ENCODE data around the gene CCDC68. TPM values are rescaled to one million over a fixed set of nuclear protein-coding genes. Genes with fewer than 3 reads are reported as not detected.

Gene CCDC68
- total and polyA plus RNA-seq, 12 donors: 1.8 to 12.7 (median 3.4) TPM

- intact Hi-C loops (cut with DNase I): no loop called here
- no peak for ATAC-seq
- no peak for DNase-seq
- Histone ChIP-seq H3K9me3 (no peaks in the 10 kb centered on the region), H3K4me1 (peaks cover 0 to 36% (median 12%) of the 10 kb centered on the region in 9 donors), H3K4me3 (no peak overlapping the region), H3K27me3 (no peaks in the 10 kb centered on the region), H3K27ac (peak overlapping the region in 1 of 10 donors; percentile 9), H3K36me3 (no peaks in the 10 kb centered on the region)
- TF ChIP-seq CTCF (IDR thresholded peaks at IDR 0.05): no peak
- WGBS, 2 donors: 82 to 85% methylated on average over 4 of the region's 4 CpGs
These were observed 10.9 kb downstream of the CCDC68 start for GRCh38 chr18:54948350-54948837.

DNA sequence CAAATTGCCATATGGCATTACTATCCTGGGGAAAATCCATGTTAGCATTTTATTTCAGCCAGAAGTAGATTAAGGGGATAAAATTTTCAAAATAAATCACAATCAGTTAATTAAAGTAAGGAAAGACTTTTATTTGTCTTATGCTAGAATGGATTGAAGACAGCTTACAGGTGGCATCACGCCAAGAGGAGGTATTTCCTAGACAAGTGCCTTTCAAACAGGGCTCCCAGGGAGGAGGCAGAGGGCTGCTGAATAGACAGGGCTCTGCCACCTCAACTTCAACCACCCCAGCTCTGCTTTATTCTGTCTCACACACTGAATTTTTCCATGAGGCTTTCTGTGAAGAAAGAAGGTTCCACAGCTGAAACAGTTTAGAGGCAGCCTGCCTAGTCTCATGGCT lies 12.2 kb downstream of the CCDC68 start:
- H3K27me3 ChIP-seq: no peaks in the 10 kb centered on the region
- no peak for TF ChIP-seq CTCF (IDR thresholded peaks at IDR 0.05)
- H3K4me1 ChIP-seq: peaks cover 0 to 36% (median 12%) of the 10 kb centered on the region in 9 donors
- intact Hi-C loops (cut with DNase I): no loop called here
- H3K27ac ChIP-seq: peak overlapping the region in 6 of 10 donors; percentile 43 to 86 (median 74)
- DNase-seq (peak in 1 of 2 donors; percentile 35), ATAC-seq (peak in 3 of 8 donors; percentile 36 to 73 (median 58))
- no peak overlapping the region for H3K4me3 ChIP-seq
- peaks cover 0 to 4% (median 0%) of the 10 kb centered on the region in 9 donors for H3K36me3 ChIP-seq
- H3K9me3 ChIP-seq: no peaks in the 10 kb centered on the region
- 37 to 38% methylated on average over 1 of the region's 1 CpG for WGBS, 2 donors

DNA sequence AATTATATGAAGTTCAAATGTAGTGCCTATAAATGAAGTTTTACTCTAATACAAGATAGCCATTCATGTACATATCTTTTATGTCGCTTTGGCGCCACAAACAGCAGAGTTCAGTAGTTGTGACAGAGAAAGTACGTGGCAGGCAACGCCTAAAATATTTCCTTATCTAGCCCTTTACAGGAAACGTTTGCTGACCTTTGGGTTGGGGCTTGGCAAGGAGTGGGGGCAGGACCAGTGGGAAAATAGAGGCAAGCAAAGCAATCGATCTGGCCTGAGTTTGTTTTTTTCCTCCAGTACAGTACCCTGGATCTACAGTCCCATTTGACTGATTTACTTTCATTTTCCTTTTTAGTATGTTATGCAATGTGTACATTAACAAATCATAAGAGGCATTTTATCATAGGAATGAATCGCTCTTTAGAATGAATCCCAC lies 13.1 kb downstream of the CCDC68 start:
- TF ChIP-seq CTCF (IDR thresholded peaks at IDR 0.05): no peak
- Histone ChIP-seq H3K9me3 (no peaks in the 10 kb centered on the region), H3K4me1 (peaks cover 0 to 36% (median 12%) of the 10 kb centered on the region in 9 donors), H3K27me3 (no peaks in the 10 kb centered on the region), H3K36me3 (peaks cover 0 to 12% (median 0%) of the 10 kb centered on the region in 9 donors), H3K27ac (peak overlapping the region in 9 of 10 donors; percentile 12 to 86 (median 67)), H3K4me3 (peak overlapping the region in 9 of 10 donors; percentile 1 to 56 (median 47))
- DNase-seq (peak in 1 of 2 donors; percentile 44), ATAC-seq (peak; percentile 55 to 96 (median 77))
- WGBS, 2 donors: 2% methylated on average over 7 of the region's 7 CpGs
- intact Hi-C loops (cut with DNase I): no loop called here

- peaks cover 0 to 36% (median 12%) of the 10 kb centered on the region in 9 donors for H3K4me1 ChIP-seq
- peak overlapping the region in 9 of 10 donors; percentile 1 to 56 (median 47) for H3K4me3 ChIP-seq
- 45 to 59% methylated on average over 4 of the region's 4 CpGs for WGBS, 2 donors
- H3K36me3 ChIP-seq: peaks cover 0 to 12% (median 0%) of the 10 kb centered on the region in 9 donors
- DNase-seq: no peak
- H3K27ac ChIP-seq: peak overlapping the region in 9 of 10 donors; percentile 12 to 86 (median 67)
- intact Hi-C loops (cut with DNase I): no loop called here
- H3K9me3 ChIP-seq: no peaks in the 10 kb centered on the region
- TF ChIP-seq CTCF (IDR thresholded peaks at IDR 0.05): no peak
- peak in 4 of 8 donors; percentile 16 to 46 (median 34) for ATAC-seq
- H3K27me3 ChIP-seq: no peaks in the 10 kb centered on the region
These were observed 13.6 kb downstream of the CCDC68 start for GRCh38 chr18:54945576-54946125.
